DND-41 (cell line): ENCODE results near the gene DNPH1.

Experiments used
- ATAC-seq: fragments of 200-7000 bp; cut with Tn5 transposase; 3 replicates; pipeline ENCODE4 v1.9.1; 2021; ENCODE audit warnings: low read depth; ENCODE audit not compliant: insufficient read depth
- DNase-seq: peaks from one replicate; pipeline ENCODE4 v3.0.0-alpha.2; 2020
- H2AFZ ChIP-seq: 2 replicates; pipeline ENCODE4 v1.6.0; 2012; ENCODE audit warnings: low read depth, low read length
- H3K27ac ChIP-seq: 2 replicates; pipeline ENCODE4 v1.5.1; 2012; ENCODE audit warnings: low read length, inconsistent platforms
- H3K27me3 ChIP-seq: fragments of 200-600 bp; sonication (generic); 2 replicates; pipeline ENCODE4 v1.6.0; 2012; ENCODE audit warnings: low read length, mild to moderate bottlenecking, inconsistent platforms; ENCODE audit not compliant: insufficient read depth, poor library complexity
- H3K36me3 ChIP-seq: 2 replicates; pipeline ENCODE4 v1.5.1; 2012; ENCODE audit warnings: low read length, inconsistent platforms; ENCODE audit not compliant: insufficient read depth
- H3K4me1 ChIP-seq: 2 replicates; pipeline ENCODE4 v1.5.1; 2012; ENCODE audit warnings: mild to moderate bottlenecking, low read length; ENCODE audit not compliant: insufficient read depth
- H3K4me2 ChIP-seq: 2 replicates; pipeline ENCODE4 v1.6.0; 2012; ENCODE audit warnings: mild to moderate bottlenecking, moderate library complexity, low read length, inconsistent platforms; ENCODE audit not compliant: insufficient read depth
- H3K4me3 ChIP-seq, 2 experiments: fragments of 200-600 bp in 1 of 2; shearing (Covaris generic) in 1 of 2; 2 replicates each; pipeline ENCODE4 v1.5.1; 2012 to 2016; ENCODE audit warnings: inconsistent platforms in 2 of 2, low read length in 2 of 2, mild to moderate bottlenecking in 2 of 2, low read depth in 1 of 2, moderate library complexity in 1 of 2
- H3K79me2 ChIP-seq: 2 replicates; pipeline ENCODE4 v1.6.0; 2012; ENCODE audit warnings: low read length, inconsistent platforms; ENCODE audit not compliant: insufficient read depth
- H3K9ac ChIP-seq: 2 replicates; pipeline ENCODE4 v1.6.0; 2012; ENCODE audit warnings: low read depth, mild to moderate bottlenecking, inconsistent platforms, low read length, moderate library complexity
- H3K9me3 ChIP-seq: 2 replicates; pipeline ENCODE4 v1.5.1; 2012; ENCODE audit warnings: low read length, moderate library complexity, mild to moderate bottlenecking, inconsistent platforms; ENCODE audit not compliant: insufficient read depth, severe bottlenecking
- H4K20me1 ChIP-seq: 2 replicates; pipeline ENCODE4 v1.6.0; 2012; ENCODE audit warnings: low read length; ENCODE audit not compliant: insufficient read depth
- EZH2 ChIP-seq: IDR thresholded peaks from 3 replicates; pipeline ENCODE4 v1.6.1; 2012; ENCODE audit warnings: borderline replicate concordance, low read depth, mild to moderate bottlenecking, moderate library complexity, low read length, inconsistent platforms; ENCODE audit not compliant: severe bottlenecking
- TF ChIP-seq, protein P1 (sequence below): IDR thresholded peaks from 2 replicates; pipeline ENCODE4 v1.5.1; 2012; ENCODE audit warnings: borderline replicate concordance, low read length, moderate library complexity, mild to moderate bottlenecking; ENCODE audit not compliant: poor library complexity, severe bottlenecking; ENCODE audit errors: extremely low read depth

Gene DNPH1

DNA sequence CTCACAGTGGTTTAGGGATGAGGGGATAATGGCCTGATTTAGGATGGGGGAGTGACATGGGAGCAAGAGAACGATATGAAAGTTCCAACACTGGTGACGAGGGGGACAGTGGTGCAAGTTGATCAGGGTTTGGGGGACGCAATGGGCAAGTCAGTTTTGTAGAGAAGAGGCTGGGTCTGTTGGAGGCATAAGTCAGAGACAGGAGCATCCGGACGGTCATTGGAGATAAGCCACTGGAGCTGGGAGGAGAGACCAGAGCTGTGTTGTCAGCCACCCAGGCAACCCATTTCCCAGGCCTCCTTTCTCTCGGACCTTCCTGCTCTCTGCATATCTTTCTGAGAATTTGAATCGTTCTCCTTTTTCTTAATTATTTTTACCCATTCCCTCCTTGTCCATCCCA, 9.5 kb downstream of the DNPH1 start:
- Histone ChIP-seq H3K9me3 (no peaks in the 10 kb centered on the region), H3K36me3 (peaks cover 53% of the 10 kb centered on the region), H3K4me2 (no peak overlapping the region), H3K27me3 (no peaks in the 10 kb centered on the region), H3K79me2 (no peaks in the 10 kb centered on the region), H3K4me1 (peaks cover 11% of the 10 kb centered on the region), H3K27ac (no peak overlapping the region), H4K20me1 (no peaks in the 10 kb centered on the region; the same call in 1 of the 2 replicates), H3K9ac (no peak overlapping the region), H2AFZ (no peak overlapping the region), H3K4me3 (no peak overlapping the region)
- ATAC-seq (no peak), DNase-seq (no peak)
- TF ChIP-seq, protein P1, sequence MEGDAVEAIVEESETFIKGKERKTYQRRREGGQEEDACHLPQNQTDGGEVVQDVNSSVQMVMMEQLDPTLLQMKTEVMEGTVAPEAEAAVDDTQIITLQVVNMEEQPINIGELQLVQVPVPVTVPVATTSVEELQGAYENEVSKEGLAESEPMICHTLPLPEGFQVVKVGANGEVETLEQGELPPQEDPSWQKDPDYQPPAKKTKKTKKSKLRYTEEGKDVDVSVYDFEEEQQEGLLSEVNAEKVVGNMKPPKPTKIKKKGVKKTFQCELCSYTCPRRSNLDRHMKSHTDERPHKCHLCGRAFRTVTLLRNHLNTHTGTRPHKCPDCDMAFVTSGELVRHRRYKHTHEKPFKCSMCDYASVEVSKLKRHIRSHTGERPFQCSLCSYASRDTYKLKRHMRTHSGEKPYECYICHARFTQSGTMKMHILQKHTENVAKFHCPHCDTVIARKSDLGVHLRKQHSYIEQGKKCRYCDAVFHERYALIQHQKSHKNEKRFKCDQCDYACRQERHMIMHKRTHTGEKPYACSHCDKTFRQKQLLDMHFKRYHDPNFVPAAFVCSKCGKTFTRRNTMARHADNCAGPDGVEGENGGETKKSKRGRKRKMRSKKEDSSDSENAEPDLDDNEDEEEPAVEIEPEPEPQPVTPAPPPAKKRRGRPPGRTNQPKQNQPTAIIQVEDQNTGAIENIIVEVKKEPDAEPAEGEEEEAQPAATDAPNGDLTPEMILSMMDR = no peak
- TF ChIP-seq EZH2 = no peak

DNA sequence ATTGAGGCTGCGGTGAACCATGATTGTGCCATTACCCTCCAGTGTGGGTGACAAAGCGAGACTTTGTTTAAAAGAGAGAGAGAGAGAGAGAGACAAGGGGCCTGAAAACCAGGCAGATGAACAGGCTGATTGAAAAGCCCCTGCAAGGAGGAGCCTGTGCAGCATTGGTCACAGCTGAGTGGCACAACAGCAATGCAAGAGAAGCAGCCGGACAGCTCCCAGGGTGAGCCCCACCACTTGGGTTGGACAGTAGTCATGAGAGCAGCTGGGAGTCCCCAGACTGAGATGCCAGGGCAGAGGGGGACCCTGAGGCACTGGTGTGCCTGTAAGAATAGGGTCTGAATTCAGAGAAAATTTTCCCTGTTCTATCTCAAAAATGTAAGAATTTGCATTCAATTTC, 10.2 kb downstream of the DNPH1 start:
- TF ChIP-seq, protein P1 = no peak
- no peak for TF ChIP-seq EZH2
- Histone ChIP-seq H3K9me3 (no peaks in the 10 kb centered on the region), H3K4me2 (no peak overlapping the region), H3K79me2 (no peaks in the 10 kb centered on the region), H3K4me3 (no peak overlapping the region), H3K9ac (no peak overlapping the region), H2AFZ (no peak overlapping the region), H3K4me1 (peaks cover 4% of the 10 kb centered on the region), H3K27ac (no peak overlapping the region), H3K36me3 (peaks cover 49% of the 10 kb centered on the region), H4K20me1 (no peaks in the 10 kb centered on the region; the same call in 1 of the 2 replicates), H3K27me3 (no peaks in the 10 kb centered on the region)
- no peak for DNase-seq
- no peak for ATAC-seq

DNA sequence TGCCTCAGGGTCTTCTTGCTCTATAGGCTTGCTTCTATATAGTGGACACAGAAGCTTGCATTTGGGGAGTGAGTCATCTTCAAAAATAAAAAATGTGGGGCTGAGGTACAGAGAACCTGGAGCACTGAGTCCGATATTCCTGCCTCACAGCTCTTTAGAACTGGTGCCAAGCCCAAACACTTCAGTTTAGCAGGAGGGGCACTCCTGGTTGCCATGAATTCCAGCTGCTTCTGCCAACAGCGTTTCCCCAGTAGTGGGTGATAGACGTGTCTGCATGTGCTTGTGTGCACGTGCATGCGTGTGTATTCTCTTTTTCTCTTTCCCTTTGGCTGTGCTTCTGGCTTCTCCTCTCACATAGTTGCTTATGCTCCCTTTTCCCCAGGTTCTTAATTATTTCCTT, 11.9 kb downstream of the DNPH1 start:
- no peaks in the 10 kb centered on the region for H3K27me3 ChIP-seq
- no peak overlapping the region for H3K27ac ChIP-seq
- H3K4me2 ChIP-seq = no peak overlapping the region
- no peaks in the 10 kb centered on the region for H4K20me1 ChIP-seq
- ATAC-seq (no peak), DNase-seq (no peak)
- no peak for TF ChIP-seq EZH2
- TF ChIP-seq, protein P1 = no peak
- H3K9ac ChIP-seq = no peak overlapping the region
- H3K4me3 ChIP-seq = no peak overlapping the region
- no peak overlapping the region for H2AFZ ChIP-seq
- H3K79me2 ChIP-seq = no peaks in the 10 kb centered on the region
- H3K4me1 ChIP-seq = no peaks in the 10 kb centered on the region
- H3K36me3 ChIP-seq = peaks cover 33% of the 10 kb centered on the region
- no peaks in the 10 kb centered on the region for H3K9me3 ChIP-seq

DNA sequence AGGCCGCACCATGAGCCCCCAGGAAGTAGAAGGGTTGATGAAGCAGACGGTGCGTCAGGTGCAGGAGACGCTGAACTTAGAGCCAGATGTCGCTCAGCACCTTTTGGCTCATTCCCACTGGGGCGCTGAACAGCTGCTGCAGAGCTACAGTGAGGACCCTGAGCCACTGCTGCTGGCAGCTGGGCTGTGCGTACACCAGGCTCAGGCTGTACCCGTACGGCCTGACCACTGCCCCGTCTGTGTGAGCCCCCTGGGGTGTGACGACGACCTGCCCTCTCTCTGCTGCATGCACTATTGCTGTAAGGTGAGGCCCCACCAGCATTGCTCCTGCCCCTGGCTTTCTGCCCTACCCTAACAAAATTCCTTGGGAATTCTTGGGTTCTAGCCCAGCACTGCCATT, 13.1 kb downstream of the DNPH1 start:
- Histone ChIP-seq H3K9ac (no peak overlapping the region), H3K4me3 (no peak overlapping the region), H3K79me2 (no peaks in the 10 kb centered on the region), H3K27me3 (no peaks in the 10 kb centered on the region), H4K20me1 (no peaks in the 10 kb centered on the region), H3K27ac (no peak overlapping the region), H2AFZ (no peak overlapping the region), H3K9me3 (no peaks in the 10 kb centered on the region), H3K4me1 (no peaks in the 10 kb centered on the region), H3K36me3 (peaks cover 26% of the 10 kb centered on the region), H3K4me2 (no peak overlapping the region)
- no peak for DNase-seq
- TF ChIP-seq, protein P1 = no peak
- no peak for TF ChIP-seq EZH2
- ATAC-seq = no peak
